ENCODE data around the gene AGBL5. TPM values are rescaled to one million over a fixed set of nuclear protein-coding genes. Genes with fewer than 3 reads are reported as not detected.

Gene AGBL5
- total and polyA plus RNA-seq, 2 donors (not counting 1 experiment from before 2014, with no cell fraction given): 10.0 to 17.5 TPM

- Mint-ChIP-seq H3K4me3 (no peak overlapping the region), H3K27ac (no peak overlapping the region), H3K9me3 (ENCODE audit: insufficient read depth) (no peaks in the 10 kb centered on the region), H3K27me3 (no peaks in the 10 kb centered on the region), H3K4me1 (no peaks in the 10 kb centered on the region)
- H3K27me3 ChIP-seq (replicated peaks in 1 of 4; ENCODE audit: control extremely low read depth in 1 of 4, control insufficient read depth in 3 of 4, insufficient read depth in 4 of 4, low read length in 3 of 4): no peaks in the 10 kb centered on the region
- no peak overlapping the region for H3K4me2 ChIP-seq (replicated peaks; ENCODE audit: low read depth, low read length, poor library complexity, severe bottlenecking)
- TF ChIP-seq EZH2 (IDR thresholded peaks at IDR 0.05; ENCODE audit: borderline replicate concordance, insufficient read depth, low read depth, low read length, poor library complexity, severe bottlenecking) (no peak), CTCF (IDR thresholded peaks at IDR 0.05) (no peak)
- 100% methylated on average over 4 of the region's 9 CpGs for WGBS (ENCODE audit: insufficient coverage)
- POLR2A ChIA-PET: no interaction called here
- no peak overlapping the region for H2AFZ ChIP-seq (ENCODE audit: insufficient read depth, low read depth, low read length, poor library complexity, severe bottlenecking)
- CTCF ChIA-PET: interaction anchor here (0.5 to 9.1 kb wide), 3 partner anchors 58 to 394 kb away, joined by 3 to 145 read pairs (median 3); no protein-coding TSS in a partner anchor
- no peaks in the 10 kb centered on the region for H3K79me2 ChIP-seq (ENCODE audit: control insufficient read depth, insufficient read depth, low read length)
- H3K9ac ChIP-seq (ENCODE audit: low read length): no peak overlapping the region
- H3K4me1 ChIP-seq (ENCODE audit: control insufficient read depth in 2 of 2, insufficient read depth in 2 of 2, low read length in 2 of 2): no peaks in the 10 kb centered on the region
- H3K27ac ChIP-seq (ENCODE audit: low read length in 2 of 2): no peak overlapping the region
- no peaks in the 10 kb centered on the region for H3K36me3 ChIP-seq (replicated peaks in 1 of 2; ENCODE audit: control extremely low read depth in 1 of 2, control insufficient read depth in 1 of 2, extremely low read depth in 1 of 2, insufficient read depth in 2 of 2, low read length in 1 of 2)
- H4K20me1 ChIP-seq (ENCODE audit: control insufficient read depth, insufficient read depth, low read length, poor library complexity, severe bottlenecking): no peaks in the 10 kb centered on the region
- DNase-seq (no peak), ATAC-seq (ENCODE audit: low read depth) (no peak)
- H3K9me3 ChIP-seq (ENCODE audit: control extremely low read depth in 1 of 3, control insufficient read depth in 2 of 3, insufficient read depth in 1 of 3, low read length in 2 of 3): no peaks in the 10 kb centered on the region
- intact Hi-C loops (cut with micrococcal nuclease): no loop called here
- H3K4me3 ChIP-seq (ENCODE audit: control extremely low read depth in 1 of 5, extremely low read depth in 1 of 5, insufficient read depth in 1 of 5, low read depth in 2 of 5, low read length in 4 of 5): no peak overlapping the region
Measured at GRCh38 chr2:27019931-27020855, 31.3 kb upstream of the AGBL5 start.
